Memory B cell (primary cell): ENCODE data around the gene SLC4A5.
"Not testable (repeated sequence)": the region's sequence is repeated elsewhere in the genome, so short reads cannot be mapped to it uniquely, and the experiment has no call there.

ENCODE experiments used
- ATAC-seq: fragments of 150-1000 bp; cut with Tn5 transposase; 2 replicates; pipeline ENCODE4 v1.10.0; 2021; ENCODE audit warnings: low read depth, mild to moderate bottlenecking, moderate library complexity
- DNase-seq, 2 donors: peaks; one replicate each; pipeline ENCODE4 v3.0.0; 2022; ENCODE audit warnings: low spot score in 2 of 2
- H3K27ac Mint-ChIP-seq: one replicate; pipeline ENCODE4 v1.8.0; 2022; ENCODE audit warnings: mild to moderate bottlenecking, moderate library complexity, mixed read lengths
- H3K27me3 Mint-ChIP-seq: one replicate; pipeline ENCODE4 v1.8.0; 2022; ENCODE audit warnings: mixed read lengths
- H3K36me3 Mint-ChIP-seq: one replicate; pipeline ENCODE4 v1.8.0; 2022; ENCODE audit warnings: mild to moderate bottlenecking, mixed read lengths
- H3K4me1 Mint-ChIP-seq: one replicate; pipeline ENCODE4 v1.8.0; 2022; ENCODE audit warnings: mixed read lengths
- H3K4me3 Mint-ChIP-seq: one replicate; pipeline ENCODE4 v1.8.0; 2022; ENCODE audit warnings: mild to moderate bottlenecking, moderate library complexity, mixed read lengths
- H3K9me3 Mint-ChIP-seq: one replicate; pipeline ENCODE4 v1.8.0; 2022; ENCODE audit warnings: mixed read lengths

Gene SLC4A5

DNA sequence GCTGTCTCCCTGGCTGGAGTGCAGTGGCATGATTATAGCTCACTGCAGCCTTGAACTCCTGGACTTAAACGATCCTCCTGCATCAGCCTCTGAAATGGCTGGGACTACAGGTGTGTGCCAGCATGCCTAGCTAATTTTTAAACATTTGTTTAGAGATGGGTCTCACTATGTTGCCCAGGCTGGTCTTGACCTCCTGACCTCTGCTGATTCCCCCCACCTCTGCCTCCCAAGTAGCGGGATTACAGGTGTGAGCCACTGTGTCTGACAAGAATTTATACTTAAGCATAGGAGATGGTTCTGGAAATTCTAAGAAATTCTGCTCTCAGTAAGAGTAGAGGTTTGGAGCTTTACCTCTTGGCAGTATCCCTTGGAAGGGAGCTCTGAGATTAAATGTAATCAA lies 126.6 kb downstream of the SLC4A5 start:
- H3K36me3 Mint-ChIP-seq = peaks cover 5% of the 10 kb centered on the region
- no peak for DNase-seq
- no peak overlapping the region for H3K4me3 Mint-ChIP-seq
- no peak overlapping the region for H3K27ac Mint-ChIP-seq
- H3K4me1 Mint-ChIP-seq = no peaks in the 10 kb centered on the region
- no peaks in the 10 kb centered on the region for H3K9me3 Mint-ChIP-seq
- no peak for ATAC-seq
- H3K27me3 Mint-ChIP-seq = no peaks in the 10 kb centered on the region

GRCh38 chr2:74215771-74216170 lies 127.4 kb downstream of the SLC4A5 start:
- not testable (repeated sequence) for DNase-seq, H3K4me3 Mint-ChIP-seq, ATAC-seq, H3K36me3 Mint-ChIP-seq, H3K4me1 Mint-ChIP-seq, H3K9me3 Mint-ChIP-seq, H3K27me3 Mint-ChIP-seq, H3K27ac Mint-ChIP-seq

- H3K36me3 Mint-ChIP-seq = peaks cover 17% of the 10 kb centered on the region
- H3K9me3 Mint-ChIP-seq = no peaks in the 10 kb centered on the region
- no peaks in the 10 kb centered on the region for H3K27me3 Mint-ChIP-seq
- ATAC-seq (peak; percentile 51), DNase-seq (no peak)
- peaks cover 1% of the 10 kb centered on the region for H3K4me1 Mint-ChIP-seq
- H3K4me3 Mint-ChIP-seq = no peak overlapping the region
- no peak overlapping the region for H3K27ac Mint-ChIP-seq
Measured at GRCh38 chr2:74212702-74213410, 130.4 kb downstream of the SLC4A5 start.

DNA sequence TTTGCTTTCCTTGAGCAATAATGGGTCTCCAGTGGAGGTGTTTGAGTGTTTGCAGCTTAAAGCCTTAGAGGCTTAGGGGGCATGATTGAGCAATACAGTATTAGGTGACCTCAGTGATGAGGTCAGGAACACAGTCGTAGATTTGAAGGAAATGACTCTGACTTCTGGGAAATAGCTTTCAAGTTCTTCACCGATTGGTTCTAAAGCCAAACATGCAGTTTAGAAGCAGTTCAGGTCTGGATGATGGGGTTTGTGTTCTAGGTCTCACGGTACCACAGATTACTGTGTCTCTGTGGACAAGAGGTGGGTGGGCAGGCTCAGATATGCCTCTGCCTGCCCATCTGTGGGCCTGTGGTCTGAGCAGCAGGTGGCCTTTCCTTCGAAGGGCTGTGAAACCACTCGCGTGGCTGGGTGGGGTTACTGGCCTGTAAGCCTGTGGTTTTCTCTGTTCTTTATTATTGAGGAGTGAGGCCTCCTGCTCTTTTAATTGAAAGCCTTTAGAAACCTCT lies 137.0 kb downstream of the SLC4A5 start:
- H3K4me1 Mint-ChIP-seq = peaks cover 21% of the 10 kb centered on the region
- ATAC-seq (peak; percentile 82), DNase-seq (peak in 1 of 2 donors; percentile 12)
- no peaks in the 10 kb centered on the region for H3K9me3 Mint-ChIP-seq
- peaks cover 14% of the 10 kb centered on the region for H3K36me3 Mint-ChIP-seq
- peak overlapping the region; percentile 73 for H3K4me3 Mint-ChIP-seq
- H3K27me3 Mint-ChIP-seq = no peaks in the 10 kb centered on the region
- peak overlapping the region; percentile 94 for H3K27ac Mint-ChIP-seq

GRCh38 chr2:74205596-74205995 lies 137.6 kb downstream of the SLC4A5 start:
- H3K27me3 Mint-ChIP-seq = no peaks in the 10 kb centered on the region
- peak; percentile 49 for ATAC-seq
- H3K36me3 Mint-ChIP-seq = peaks cover 11% of the 10 kb centered on the region
- peaks cover 23% of the 10 kb centered on the region for H3K4me1 Mint-ChIP-seq
- DNase-seq = no peak
- H3K9me3 Mint-ChIP-seq = no peaks in the 10 kb centered on the region
- peak overlapping the region; percentile 94 for H3K27ac Mint-ChIP-seq
- peak overlapping the region; percentile 73 for H3K4me3 Mint-ChIP-seq

DNA sequence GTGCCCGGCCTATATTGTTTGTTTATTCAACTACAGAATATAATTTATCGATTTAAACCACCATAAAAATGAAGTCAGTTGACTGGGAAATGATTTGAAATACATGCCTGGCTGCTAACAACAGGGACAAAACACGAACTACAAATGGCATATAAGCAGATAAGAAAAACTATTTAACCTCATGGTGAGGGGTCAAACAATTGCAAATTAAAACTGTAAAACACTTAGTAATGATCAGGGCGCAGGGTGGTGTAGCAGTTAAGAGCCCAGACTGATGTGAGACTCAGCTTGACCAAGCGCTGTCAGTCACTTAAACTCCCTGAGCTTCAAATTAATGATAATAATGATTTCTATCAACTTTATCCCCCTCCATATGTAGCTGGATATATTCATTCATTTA lies 138.1 kb downstream of the SLC4A5 start:
- no peak for DNase-seq
- Mint-ChIP-seq H3K9me3 (no peaks in the 10 kb centered on the region), H3K4me1 (peaks cover 24% of the 10 kb centered on the region), H3K27me3 (no peaks in the 10 kb centered on the region), H3K36me3 (peaks cover 11% of the 10 kb centered on the region), H3K4me3 (no peak overlapping the region), H3K27ac (peak overlapping the region; percentile 67)
- no peak for ATAC-seq

DNA sequence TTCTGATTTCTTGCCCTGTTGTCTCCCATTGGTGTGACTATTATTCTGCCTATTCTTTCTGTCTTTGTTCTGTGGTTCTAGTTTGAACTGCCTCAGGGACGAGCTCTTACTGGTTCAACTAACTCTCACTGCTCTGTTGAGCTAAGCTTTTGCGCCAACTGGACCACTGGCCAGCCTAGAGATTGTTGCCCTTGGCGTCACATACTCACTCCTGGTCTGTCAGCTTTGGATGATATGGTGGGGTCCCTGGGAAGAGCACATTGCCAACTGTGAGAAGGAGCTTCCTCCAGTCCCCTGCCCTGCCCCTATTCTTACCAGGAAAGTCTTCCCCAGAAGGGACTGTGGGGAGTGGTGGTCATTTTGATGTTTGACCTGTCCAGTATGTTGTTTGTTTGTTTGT lies 138.8 kb downstream of the SLC4A5 start:
- H3K4me1 Mint-ChIP-seq = peaks cover 30% of the 10 kb centered on the region
- peak overlapping the region; percentile 67 for H3K27ac Mint-ChIP-seq
- DNase-seq = no peak
- ATAC-seq = no peak
- H3K36me3 Mint-ChIP-seq = peaks cover 8% of the 10 kb centered on the region
- H3K27me3 Mint-ChIP-seq = no peaks in the 10 kb centered on the region
- H3K4me3 Mint-ChIP-seq = no peak overlapping the region
- no peaks in the 10 kb centered on the region for H3K9me3 Mint-ChIP-seq

GRCh38 chr2:74201596-74201995 lies 141.6 kb downstream of the SLC4A5 start:
- ATAC-seq (no peak), DNase-seq (no peak)
- no peaks in the 10 kb centered on the region for H3K27me3 Mint-ChIP-seq
- no peaks in the 10 kb centered on the region for H3K9me3 Mint-ChIP-seq
- H3K4me1 Mint-ChIP-seq = peaks cover 36% of the 10 kb centered on the region
- H3K27ac Mint-ChIP-seq = no peak overlapping the region
- no peak overlapping the region for H3K4me3 Mint-ChIP-seq
- peaks cover 2% of the 10 kb centered on the region for H3K36me3 Mint-ChIP-seq

DNA sequence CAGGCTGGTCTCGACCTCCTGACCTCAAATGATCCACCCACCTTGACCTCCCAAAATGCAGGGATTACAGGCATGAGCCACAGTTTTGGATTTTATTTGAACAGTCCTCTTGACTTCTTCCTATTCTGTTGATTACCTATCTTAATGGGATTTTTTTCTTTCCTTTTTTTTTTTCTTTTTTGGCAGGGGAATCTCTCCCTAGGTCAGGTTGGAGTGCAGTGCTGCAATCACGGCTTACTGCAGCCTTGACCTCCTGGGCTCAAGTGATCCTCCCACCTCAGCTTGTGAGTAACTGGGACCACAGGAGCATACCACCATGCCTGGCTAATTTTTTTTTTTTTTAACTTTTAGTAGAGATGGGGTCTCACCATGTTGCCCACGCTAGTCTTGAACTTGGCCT lies 142.0 kb downstream of the SLC4A5 start:
- ATAC-seq = no peak
- Mint-ChIP-seq H3K36me3 (peaks cover 2% of the 10 kb centered on the region), H3K27me3 (no peaks in the 10 kb centered on the region), H3K4me1 (peaks cover 32% of the 10 kb centered on the region), H3K4me3 (no peak overlapping the region), H3K9me3 (no peaks in the 10 kb centered on the region), H3K27ac (no peak overlapping the region)
- no peak for DNase-seq

- peaks cover 2% of the 10 kb centered on the region for H3K36me3 Mint-ChIP-seq
- H3K27ac Mint-ChIP-seq = peak overlapping the region; percentile 97
- H3K27me3 Mint-ChIP-seq = no peaks in the 10 kb centered on the region
- H3K9me3 Mint-ChIP-seq = no peaks in the 10 kb centered on the region
- ATAC-seq (no peak), DNase-seq (no peak)
- peaks cover 25% of the 10 kb centered on the region for H3K4me1 Mint-ChIP-seq
- H3K4me3 Mint-ChIP-seq = peak overlapping the region; percentile 95
Measured at GRCh38 chr2:74199871-74200305, 143.3 kb downstream of the SLC4A5 start.

DNA sequence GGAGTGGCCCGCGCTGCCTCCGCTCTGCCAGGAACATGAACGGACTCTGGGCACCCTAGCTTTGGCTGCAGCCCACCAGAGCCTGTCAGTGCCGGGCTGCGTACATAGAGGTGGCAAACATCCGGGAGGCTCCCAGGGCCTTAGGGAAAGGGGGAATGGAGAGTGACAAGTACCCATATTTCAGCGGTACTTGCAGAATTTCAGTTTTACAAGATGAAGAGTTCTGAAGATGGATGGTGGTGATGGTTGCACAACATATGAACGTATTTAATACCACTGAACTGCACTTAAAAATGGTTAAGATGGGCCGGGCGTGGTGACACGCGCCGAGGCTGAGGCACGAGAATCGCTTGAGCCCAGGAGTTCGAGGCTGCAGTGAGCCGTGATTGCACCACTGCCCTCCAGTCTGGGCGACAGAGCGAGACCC lies 143.9 kb downstream of the SLC4A5 start:
- Mint-ChIP-seq H3K27me3 (no peaks in the 10 kb centered on the region), H3K27ac (peak overlapping the region; percentile 97), H3K36me3 (peaks cover 2% of the 10 kb centered on the region), H3K4me1 (peaks cover 22% of the 10 kb centered on the region), H3K9me3 (no peaks in the 10 kb centered on the region), H3K4me3 (peak overlapping the region; percentile 95)
- DNase-seq (no peak), ATAC-seq (no peak)

- no peaks in the 10 kb centered on the region for H3K9me3 Mint-ChIP-seq
- peak within 1 kb of the TSS; percentile 95 for H3K4me3 Mint-ChIP-seq
- ATAC-seq (peak; percentile 87), DNase-seq (peak; percentile 86 to 90)
- H3K27me3 Mint-ChIP-seq = no peaks in the 10 kb centered on the region
- H3K36me3 Mint-ChIP-seq = peaks cover 2% of the 10 kb centered on the region
- peak within 1 kb of the TSS; percentile 97 for H3K27ac Mint-ChIP-seq
- H3K4me1 Mint-ChIP-seq = peaks cover 21% of the 10 kb centered on the region
Measured at GRCh38 chr2:74198461-74199274, 144.5 kb downstream of the SLC4A5 start, which contains the start of gene MTHFD2. Gene MTHFD2 (plus strand): TSS chr2:74198615. CDS start chr2:74198642, 27 bp downstream.

GRCh38 chr2:74198023-74198460 lies 145.2 kb downstream of the SLC4A5 start:
- no peaks in the 10 kb centered on the region for H3K27me3 Mint-ChIP-seq
- peaks cover 21% of the 10 kb centered on the region for H3K4me1 Mint-ChIP-seq
- ATAC-seq = no peak
- no peaks in the 10 kb centered on the region for H3K36me3 Mint-ChIP-seq
- no peaks in the 10 kb centered on the region for H3K9me3 Mint-ChIP-seq
- peak overlapping the region; percentile 97 for H3K27ac Mint-ChIP-seq
- no peak for DNase-seq
- peak overlapping the region; percentile 95 for H3K4me3 Mint-ChIP-seq

GRCh38 chr2:74197049-74197448 lies 146.2 kb downstream of the SLC4A5 start:
- no peak for DNase-seq
- no peaks in the 10 kb centered on the region for H3K36me3 Mint-ChIP-seq
- no peak for ATAC-seq
- H3K4me3 Mint-ChIP-seq = no peak overlapping the region
- peaks cover 21% of the 10 kb centered on the region for H3K4me1 Mint-ChIP-seq
- H3K27ac Mint-ChIP-seq = no peak overlapping the region
- no peaks in the 10 kb centered on the region for H3K9me3 Mint-ChIP-seq
- no peaks in the 10 kb centered on the region for H3K27me3 Mint-ChIP-seq
